HG03060 (cell line): ENCODE data around the gene RABAC1.

Experiments used
- ATAC-seq: cut with Tn5 transposase; IDR thresholded peaks from one replicate; pipeline ENCODE4 v1.9.1; 2021; ENCODE audit warnings: low read depth, moderate number of reproducible peaks; ENCODE audit not compliant: unreplicated experiment

The RABAC1 gene

DNA sequence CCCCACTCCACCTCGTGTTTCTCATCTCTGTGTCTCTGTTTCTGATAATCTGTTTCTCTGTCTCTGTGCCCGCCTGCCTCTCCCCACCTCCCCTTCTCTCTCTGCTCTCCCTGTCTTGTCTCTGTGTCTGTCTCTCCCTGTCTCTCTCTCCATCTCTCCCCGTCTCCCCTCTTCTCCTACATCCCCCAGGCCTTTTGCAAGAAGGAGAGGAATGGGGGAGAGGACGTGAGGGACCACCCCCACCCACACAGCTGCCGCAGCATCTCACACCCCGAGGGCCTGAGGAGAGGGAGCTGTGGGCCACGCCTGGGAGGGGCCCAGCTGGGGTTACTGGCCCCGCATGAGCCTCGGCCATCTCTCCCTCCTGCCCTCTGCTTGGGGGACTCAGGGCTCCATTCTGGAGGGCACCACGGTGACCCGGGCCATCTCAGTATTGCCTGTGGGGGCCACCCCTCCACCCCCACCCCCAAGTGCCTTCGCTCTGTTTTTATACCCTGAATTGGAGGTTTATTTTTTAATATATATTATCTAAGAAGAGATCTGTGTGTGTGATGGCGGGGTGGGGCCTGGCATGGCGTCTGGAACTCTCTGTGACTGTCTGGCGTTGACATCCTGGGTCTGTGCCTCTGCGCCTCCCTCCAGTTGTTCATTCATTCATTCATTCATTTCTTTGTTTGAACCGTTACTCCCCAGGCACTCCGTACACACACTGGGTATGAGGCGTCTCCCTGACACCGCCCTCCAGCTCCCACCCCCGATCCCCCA lies 52.0 kb downstream of the RABAC1 start:
- ATAC-seq: no peak
